DMS53 treated with DMSO at 0.1 percent for 48 hours (cell line): Measurements from ENCODE around the gene NMNAT2.
A peak's percentile ranks its signal among the peaks of the same experiment; 100 is the strongest.

Experiments used
- DNase-seq: peaks from one replicate; lab custom pipeline; 2025; ENCODE audit not compliant: unreplicated experiment; lab: John Stamatoyannopoulos, UW

The NMNAT2 gene

DNA sequence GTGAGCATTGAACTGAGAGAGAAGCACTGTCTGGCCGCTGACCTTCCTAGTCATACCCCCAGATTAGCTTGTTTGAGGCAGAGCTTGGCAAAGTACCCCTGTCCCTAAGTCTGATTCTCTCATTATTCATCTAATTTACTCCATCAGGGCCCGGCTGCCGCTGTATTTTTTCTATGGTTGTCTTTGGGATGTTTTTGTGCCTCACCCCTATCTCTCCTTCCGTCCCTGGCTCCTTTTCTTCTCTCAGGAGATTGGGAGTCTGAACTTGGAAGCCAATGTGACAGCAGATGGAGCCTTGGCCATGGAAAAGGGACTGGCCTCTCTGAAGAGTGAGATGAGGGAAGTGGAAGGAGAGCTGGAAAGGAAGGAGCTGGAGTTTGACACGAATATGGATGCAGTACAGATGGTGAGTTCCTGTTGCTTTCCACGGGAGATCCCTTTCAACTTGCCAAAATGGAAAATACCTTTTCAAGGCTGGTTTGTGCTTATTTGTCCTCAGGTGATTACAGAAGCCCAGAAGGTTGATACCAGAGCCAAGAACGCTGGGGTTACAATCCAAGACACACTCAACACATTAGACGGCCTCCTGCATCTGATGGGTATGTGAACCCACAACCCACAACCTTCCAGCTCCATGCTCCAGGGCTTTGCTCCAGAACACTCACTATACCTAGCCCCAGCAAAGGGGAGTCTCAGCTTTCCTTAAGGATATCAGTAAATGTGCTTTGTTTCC is 178.2 kb downstream of the NMNAT2 start:
- DNase-seq: no peak

DNA sequence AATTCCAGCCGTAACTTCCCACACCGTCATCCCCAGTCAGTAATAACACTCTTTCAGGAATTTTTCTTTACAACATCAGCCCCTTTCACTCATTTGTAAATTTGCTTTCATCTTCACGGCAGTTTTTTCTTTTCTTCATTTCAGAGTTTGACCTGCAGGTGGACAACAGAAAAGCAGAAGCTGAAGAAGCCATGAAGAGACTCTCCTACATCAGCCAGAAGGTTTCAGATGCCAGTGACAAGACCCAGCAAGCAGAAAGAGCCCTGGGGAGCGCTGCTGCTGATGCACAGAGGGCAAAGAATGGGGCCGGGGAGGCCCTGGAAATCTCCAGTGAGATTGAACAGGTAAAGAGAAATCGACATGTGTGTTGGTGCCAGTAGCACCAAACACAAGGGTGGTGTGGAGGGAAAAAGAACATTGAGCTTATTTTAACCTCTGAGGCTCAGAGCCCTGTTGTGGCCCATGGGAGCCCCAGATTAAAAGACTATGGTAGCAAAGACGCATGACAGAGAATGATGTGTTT is 178.9 kb downstream of the NMNAT2 start:
- DNase-seq: no peak

DNA sequence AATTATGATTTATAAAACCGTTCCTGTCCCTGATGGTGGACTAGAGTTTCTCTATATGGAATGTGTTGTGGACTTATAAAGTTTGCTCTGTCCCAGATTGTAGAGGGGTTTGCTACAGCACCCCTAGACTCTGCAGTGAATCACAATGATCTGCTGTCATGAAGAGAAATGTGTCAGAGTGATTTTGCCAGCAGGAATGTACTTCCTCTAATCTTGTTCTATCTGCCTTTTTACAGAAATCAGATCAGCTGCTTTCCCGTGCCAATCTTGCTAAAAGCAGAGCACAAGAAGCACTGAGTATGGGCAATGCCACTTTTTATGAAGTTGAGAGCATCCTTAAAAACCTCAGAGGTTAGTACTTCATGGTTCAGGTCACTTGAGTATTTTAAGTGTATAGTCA is 180.1 kb downstream of the NMNAT2 start:
- no peak for DNase-seq

DNA sequence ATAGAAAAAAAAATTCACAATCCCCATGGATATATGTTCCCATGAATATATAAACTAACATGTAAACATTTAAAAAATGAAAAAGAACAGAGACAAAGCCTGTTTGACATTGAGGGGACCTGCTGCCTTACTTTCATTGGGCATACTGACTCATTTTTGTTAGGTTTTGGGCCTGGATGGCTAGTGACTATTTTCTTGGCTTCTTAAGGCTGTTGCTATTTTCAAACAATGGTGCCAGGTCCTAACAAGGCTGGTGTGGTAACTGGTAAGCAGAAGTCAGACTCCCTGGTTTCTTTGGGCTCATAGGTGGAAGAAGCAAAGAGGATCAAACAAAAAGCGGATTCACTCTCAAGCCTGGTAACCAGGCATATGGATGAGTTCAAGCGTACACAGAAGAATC is 181.1 kb downstream of the NMNAT2 start:
- no peak for DNase-seq

DNA sequence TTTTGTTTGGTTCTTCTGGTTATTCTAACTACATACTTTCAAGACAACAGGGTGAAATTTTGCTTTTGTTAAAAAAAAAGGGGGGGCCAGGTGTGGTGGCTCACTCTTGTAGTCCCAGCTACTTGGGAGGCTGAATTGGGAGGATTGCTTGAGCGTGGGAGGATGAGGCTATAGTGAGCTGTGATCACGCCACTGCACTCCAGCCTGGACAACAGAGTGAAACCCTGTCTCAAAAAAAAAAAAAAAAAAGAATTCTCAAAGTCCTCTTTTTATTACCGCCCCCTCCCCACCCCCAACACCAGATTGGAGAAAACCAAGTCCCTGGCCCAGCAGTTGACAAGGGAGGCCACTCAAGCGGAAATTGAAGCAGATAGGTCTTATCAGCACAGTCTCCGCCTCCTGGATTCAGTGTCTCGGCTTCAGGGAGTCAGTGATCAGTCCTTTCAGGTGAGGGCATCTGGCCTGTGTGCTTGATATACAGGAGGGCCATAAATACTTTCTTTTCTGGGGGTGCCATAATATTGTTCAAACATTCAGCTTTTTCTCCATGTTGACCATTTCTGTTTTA is 181.9 kb downstream of the NMNAT2 start:
- no peak for DNase-seq

DNA sequence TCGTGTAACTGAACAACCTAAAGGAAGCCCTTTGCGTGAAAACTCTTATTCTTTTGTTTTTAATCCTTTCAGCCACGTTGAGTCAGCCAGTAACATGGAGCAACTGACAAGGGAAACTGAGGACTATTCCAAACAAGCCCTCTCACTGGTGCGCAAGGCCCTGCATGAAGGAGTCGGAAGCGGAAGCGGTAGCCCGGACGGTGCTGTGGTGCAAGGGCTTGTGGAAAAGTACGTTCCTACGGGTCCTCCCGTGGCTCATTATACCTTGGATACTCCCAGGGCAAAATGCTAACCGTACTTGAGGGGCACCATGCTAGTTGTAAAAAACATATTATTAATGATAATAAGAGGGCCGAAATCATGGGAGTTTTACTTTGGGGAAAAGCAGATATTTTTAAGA is 182.7 kb downstream of the NMNAT2 start:
- DNase-seq: no peak

DNA sequence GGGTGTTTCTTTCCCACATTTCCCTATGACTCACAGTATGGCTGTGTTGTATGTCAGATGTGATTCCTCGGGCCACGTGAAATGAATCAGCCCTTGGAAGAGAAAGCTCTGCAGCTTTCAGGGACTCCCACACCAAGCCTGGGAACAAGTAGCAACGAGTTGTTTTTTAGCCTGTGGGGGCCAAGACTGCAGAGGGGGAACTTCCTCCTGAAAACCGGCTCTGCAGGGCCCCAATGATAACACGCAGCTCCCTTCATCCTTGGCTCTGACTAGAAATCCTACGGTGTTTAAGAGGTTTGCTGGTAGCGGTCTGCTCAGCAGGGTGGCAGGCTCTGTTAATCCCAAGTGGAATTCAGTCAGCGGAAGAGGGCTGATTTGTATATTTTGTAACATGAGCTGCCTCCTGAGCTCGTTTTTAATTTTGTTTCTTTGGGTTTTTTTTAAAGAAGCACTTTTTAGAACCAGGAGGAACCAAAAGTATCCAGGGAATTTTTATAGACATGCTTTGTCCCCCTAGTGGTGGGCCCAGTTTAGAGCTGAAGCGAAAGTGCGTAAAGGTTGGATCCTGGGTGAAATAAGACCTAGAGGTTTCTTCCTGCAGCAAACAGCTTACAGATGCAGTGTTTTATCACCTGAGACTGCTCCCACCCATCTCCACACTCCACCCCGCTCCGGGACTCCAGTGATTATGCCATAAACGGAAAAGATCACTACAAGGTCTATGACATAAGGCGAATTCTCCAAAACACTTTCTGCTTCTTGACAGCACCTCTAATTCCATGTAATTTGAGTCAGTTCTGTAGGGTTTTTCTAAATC is 183.3 kb downstream of the NMNAT2 start:
- DNase-seq: peak; percentile 78

DNA sequence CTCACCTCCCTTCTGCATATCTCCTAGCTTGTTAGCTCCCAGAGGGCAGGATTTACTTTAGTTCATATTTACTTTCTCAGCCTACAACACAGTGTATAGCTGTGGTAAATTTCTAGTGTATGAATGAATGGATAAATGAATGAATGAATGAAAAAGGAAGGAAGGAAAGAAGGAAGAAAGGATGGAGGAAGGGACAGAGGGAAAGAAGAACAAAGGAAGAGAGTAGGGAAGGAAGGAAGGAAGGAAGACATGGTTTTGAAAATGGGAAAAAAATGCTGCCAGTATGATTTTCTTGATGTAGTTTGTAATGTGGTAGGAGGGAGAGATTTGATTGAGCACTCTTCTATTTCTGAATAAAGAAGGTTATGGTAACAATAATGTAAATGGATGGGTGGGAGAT is 185.1 kb downstream of the NMNAT2 start:
- DNase-seq: no peak

DNA sequence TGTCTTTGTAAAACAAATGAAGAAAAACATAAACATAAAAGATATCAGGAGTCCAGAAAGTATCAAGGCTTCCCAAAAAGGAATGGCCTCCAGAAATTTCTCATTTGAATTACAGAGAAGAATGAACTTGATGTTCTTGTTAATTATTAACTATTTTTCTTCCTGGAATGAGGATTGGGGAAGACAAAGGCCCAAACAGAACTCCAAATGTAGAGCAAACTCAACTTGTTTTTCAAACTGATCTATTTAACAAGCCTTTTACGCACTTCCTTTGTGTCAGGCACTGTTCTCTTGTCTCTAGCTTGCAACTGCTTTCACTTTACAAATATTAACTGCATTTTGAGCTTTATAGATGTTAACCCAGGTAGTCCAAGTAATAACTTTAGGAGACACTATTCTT is 186.6 kb downstream of the NMNAT2 start:
- DNase-seq: peak; percentile 25

DNA sequence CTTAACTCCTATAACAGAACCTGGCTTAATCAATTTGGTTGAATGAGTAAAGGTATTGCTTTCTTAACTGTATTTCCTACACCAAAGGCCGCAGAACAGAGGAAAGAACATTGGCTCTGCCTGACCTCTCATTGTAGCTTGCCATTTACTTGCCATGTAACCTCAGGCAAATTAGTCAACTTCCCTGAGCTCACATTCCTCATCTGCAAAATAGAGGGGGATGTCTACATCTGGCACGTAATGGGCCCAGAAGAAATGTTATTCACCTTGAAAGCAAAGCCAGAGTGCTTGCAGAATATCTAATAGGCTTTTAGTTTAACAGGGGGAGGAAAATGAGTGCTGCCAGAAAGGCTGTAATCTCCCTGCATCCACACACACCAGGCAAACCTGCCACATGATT is 187.8 kb downstream of the NMNAT2 start:
- no peak for DNase-seq

DNA sequence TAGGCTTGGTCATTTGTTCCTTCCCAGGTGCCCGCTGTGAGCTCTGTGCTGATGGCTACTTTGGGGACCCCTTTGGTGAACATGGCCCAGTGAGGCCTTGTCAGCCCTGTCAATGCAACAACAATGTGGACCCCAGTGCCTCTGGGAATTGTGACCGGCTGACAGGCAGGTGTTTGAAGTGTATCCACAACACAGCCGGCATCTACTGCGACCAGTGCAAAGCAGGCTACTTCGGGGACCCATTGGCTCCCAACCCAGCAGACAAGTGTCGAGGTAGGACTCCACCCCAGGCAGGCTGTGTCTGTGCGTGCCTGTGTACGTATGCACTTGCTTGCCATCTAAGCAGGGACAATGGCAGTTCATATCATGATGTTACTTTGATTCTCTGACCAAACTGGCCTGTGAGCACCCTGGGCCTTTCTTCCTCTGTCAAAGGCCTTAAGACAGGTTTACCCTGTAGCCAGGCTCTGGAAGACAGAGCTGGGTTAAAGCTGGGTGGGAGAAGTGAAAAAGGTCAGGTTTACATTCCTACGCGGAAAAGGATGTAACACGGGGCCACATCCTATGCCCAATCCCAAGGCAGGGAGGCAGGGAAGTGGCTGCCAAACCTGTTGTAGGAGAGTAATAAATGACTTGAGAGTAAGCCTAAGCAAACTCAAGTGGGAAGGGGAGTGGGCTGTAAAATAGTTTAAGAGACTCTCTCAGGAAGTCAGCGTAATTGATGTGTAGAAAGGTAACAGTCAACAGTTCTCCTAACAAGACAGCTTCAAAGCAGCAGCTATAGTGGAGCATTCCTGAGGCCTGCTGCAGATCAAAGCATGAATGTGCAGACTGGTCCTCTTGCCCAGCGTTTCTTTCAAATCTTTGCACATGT is 189.6 kb downstream of the NMNAT2 start:
- no peak for DNase-seq

DNA sequence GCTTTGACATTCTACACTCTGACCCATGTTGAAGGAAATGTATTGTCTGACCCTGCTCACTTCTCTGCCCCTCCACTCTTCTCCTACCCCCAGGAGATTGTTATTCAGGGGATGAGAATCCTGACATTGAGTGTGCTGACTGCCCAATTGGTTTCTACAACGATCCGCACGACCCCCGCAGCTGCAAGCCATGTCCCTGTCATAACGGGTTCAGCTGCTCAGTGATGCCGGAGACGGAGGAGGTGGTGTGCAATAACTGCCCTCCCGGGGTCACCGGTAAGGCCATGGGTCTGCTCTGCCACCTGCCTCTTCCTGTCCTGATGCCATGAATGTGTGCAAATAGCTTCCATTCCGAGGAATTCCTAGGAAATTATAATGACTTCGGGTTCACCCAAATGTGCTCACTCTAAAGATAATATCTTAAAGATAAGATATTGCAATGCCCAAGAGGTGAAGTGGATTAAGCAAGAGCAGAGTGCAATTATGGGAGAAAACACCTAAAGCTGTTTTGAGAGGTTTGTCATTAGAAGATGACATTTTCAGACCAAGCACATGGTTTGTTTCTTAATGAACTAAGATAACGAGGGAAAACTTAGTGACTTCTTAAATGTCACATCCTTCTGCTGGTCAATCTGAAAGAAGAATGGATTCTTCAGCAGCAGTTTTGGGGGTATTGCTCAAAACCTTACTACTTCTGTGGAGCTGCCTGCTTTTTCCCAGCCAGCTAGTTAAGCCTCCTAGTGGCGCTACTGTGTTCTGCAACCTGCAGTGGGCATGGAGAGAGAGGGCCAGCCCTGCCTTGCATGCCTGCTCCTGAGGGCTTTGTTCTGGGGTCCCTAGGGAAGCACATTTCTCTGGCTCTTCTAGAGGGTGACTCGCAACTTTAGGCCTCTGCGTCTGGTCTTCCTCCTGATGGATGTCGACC is 190.5 kb downstream of the NMNAT2 start:
- peak; percentile 19 for DNase-seq

DNA sequence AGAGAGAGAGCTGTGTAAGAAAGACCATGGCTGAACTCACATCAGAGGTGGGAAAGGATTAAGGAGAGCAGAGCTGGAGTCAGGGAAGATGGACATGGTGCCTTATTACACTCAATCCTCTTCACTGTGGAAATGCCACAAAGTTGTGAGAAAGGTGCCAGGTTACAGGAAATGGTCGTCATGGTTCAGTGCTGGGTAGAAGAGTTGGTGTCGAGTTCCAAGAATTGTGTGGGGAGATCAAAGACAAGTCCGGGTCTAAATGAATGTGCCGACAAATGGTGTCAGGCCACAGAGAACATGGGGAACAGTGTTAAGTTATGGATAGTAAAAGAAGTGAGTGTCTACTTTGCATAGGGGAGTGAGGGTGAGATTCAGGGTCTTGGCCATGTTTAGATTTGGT is 191.2 kb downstream of the NMNAT2 start:
- peak; percentile 97 for DNase-seq

DNA sequence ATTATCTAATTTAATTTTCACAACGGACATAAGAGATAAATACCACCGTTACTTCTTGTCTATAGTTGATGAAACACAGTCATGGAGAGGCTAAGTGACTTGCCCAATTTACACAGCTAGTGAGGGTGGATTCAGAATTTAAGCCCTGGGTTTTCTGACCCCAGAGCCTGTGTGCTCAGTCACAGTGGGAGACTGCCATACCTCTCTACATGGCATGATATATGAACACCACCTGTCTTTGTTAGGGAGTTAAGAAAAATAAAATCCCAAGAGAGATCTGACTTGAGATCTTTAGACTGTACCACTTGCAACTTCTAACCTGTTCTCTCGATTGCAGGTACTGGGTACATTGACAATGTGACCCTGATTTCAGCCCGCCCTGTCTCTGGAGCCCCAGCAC is 191.8 kb downstream of the NMNAT2 start:
- DNase-seq: no peak

DNA sequence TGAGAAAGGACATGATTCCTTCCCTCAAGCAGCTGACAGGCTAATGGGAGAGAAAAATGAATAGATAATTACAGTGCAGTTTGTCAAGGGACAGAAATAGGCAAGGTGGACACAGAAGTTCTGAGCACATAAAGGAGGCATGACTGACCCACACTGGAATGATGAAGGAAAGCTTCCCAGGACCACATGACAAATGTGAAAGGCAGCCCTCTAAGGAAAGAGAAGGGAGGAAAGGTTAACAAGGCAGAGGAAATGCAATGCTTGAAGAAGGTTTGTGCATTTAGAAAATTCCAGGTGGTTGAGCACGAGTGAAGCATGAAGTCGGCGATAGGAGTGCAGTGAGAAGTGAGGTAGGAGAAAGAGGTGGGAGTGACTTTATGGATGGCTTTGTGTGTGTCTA is 194.7 kb downstream of the NMNAT2 start:
- DNase-seq: no peak

DNA sequence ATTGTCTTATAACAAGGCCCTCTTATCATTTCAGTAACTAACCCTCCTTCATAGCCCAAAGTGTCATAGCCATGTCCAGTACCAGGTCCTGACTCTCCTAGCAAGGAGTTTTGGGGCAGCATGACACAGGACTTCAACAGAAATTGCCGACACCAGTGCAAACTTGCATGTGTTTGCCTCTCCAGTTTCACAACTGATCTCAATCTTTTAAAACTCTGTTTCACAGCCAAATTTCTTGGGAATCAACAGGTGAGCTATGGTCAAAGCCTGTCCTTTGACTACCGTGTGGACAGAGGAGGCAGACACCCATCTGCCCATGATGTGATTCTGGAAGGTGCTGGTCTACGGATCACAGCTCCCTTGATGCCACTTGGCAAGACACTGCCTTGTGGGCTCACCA is 195.3 kb downstream of the NMNAT2 start:
- DNase-seq: no peak

DNA sequence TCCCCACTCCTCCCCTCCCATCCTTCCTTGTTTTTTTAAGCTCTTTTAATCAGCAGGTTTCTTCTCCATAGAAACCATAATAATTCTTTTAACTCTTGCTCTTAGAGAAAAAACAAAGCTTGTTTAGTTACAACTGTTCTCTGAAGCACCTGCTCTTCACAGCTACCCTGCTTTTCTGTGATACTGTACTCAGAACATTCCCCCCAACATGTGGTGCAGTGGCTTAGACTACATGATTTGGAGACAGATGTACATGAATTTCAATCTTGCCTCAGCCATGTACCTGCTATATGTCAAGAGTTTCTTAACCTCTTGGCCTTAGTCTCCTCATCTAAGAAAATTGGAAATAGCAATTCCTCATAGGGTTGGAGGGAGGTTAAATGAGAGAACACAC is 198.6 kb downstream of the NMNAT2 start:
- no peak for DNase-seq

DNA sequence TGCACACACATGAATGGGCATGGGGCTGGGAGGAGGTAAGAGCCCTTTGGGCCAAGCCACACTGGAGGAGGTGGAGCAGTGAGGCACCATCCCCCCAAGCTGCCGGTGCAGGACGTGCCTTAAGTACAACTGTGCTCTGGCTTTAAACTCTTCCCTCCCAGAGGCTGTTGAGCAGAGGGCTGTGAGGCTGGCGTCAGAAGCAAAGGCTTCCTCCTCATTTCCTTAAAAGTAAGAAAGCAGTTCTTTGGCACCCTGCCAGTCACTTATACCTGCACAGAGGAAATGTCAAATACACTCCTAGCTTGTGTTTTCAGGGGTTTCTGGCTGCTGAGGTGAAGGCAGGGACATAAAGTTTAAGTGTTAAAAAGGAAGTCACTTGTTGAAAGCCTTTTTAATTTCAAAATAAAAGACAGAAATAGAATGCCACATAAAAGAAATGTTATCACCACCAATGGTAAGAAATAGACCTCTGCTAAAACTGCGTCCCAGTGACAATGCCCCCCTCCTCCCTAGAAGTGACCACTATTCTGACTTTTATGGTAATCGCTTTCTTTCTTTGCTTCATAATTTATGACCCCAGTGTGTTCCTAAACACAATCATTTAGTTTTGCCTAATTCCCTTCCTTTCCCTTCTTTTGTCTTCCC is 199.1 kb downstream of the NMNAT2 start:
- no peak for DNase-seq

DNA sequence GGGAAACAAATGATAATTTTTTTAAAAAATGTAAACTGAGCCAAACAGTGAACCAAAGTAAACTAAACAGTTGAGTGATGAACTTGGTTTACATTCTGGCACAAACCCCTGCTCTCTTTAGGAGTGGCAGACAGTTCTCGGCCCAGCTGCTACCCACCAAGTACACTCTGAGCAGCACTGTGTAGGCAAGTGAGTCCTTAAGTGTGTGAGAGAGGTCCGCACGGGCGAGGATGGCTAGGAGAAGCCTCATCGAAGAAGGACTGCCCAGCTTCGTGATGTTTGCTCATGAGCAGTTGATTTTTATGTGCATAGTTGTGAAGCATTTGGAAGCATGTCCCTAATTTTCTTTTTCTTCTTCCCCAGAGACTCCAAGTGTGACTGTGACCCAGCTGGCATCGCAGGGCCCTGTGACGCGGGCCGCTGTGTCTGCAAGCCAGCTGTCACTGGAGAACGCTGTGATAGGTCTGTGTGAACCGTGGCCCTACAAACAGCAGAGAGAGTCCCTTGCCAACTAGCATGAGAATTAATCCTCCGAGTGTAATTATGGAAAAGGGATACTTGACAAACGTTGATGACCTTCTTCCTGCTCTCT is 200.1 kb downstream of the NMNAT2 start:
- no peak for DNase-seq
